GM23338 (cell line): ENCODE data around the gene DHX36. TPM values are rescaled to one million over a fixed set of nuclear protein-coding genes. Genes with fewer than 3 reads are reported as not detected.

Source experiments
- ATAC-seq: fragments of 200-7000 bp; cut with Tn5 transposase; 3 replicates; pipeline ENCODE4 v1.9.1; 2020
- DNase-seq: peaks from one replicate; pipeline ENCODE4 v3.0.0-alpha.2; 2015; ENCODE audit warnings: low spot score
- H2AFZ ChIP-seq: fragments of 200-600 bp; sonication (generic); 2 replicates; pipeline ENCODE4 v1.8.0; 2016; ENCODE audit warnings: antibody characterized with exemption, mild to moderate bottlenecking, moderate library complexity
- H3F3A ChIP-seq: fragments of 200-600 bp; sonication (generic); replicated peaks from 2 replicates; pipeline ENCODE4 v1.8.0; 2017; ENCODE audit warnings: antibody characterized with exemption, mixed run types, low read depth
- H3K27ac ChIP-seq: fragments of 200-600 bp; sonication (generic); 2 replicates; pipeline ENCODE4 v1.6.1; 2016; ENCODE audit warnings: low read depth
- H3K27me3 ChIP-seq: fragments of 200-600 bp; sonication (generic); 2 replicates; pipeline ENCODE4 v1.8.0; 2016; ENCODE audit warnings: mild to moderate bottlenecking, mixed run types, moderate library complexity; ENCODE audit not compliant: insufficient read depth
- H3K36me3 ChIP-seq: fragments of 200-600 bp; sonication (generic); 2 replicates; pipeline ENCODE4 v1.8.0; 2016; ENCODE audit warnings: mild to moderate bottlenecking; ENCODE audit not compliant: insufficient read depth
- H3K4me1 ChIP-seq: fragments of 200-600 bp; sonication (generic); 2 replicates; pipeline ENCODE4 v1.8.0; 2016; ENCODE audit warnings: mild to moderate bottlenecking, moderate library complexity; ENCODE audit not compliant: insufficient read depth
- H3K4me2 ChIP-seq: fragments of 200-600 bp; sonication (generic); 2 replicates; pipeline ENCODE4 v1.7.1; 2017; ENCODE audit warnings: mixed run types
- H3K4me3 ChIP-seq: fragments of 200-600 bp; sonication (generic); 2 replicates; pipeline ENCODE4 v1.6.1; 2016; ENCODE audit warnings: mixed run types
- H3K79me2 ChIP-seq: fragments of 200-600 bp; sonication (generic); replicated peaks from 2 replicates; pipeline ENCODE4 v1.8.0; 2017; ENCODE audit warnings: mild to moderate bottlenecking; ENCODE audit not compliant: insufficient read depth
- H3K9me2 ChIP-seq: fragments of 200-600 bp; sonication (generic); 2 replicates; pipeline ENCODE4 v1.8.0; 2017; ENCODE audit not compliant: insufficient read depth
- H4K20me1 ChIP-seq: fragments of 200-600 bp; sonication (generic); replicated peaks from 2 replicates; pipeline ENCODE4 v1.8.0; 2017; ENCODE audit warnings: mild to moderate bottlenecking; ENCODE audit not compliant: insufficient read depth
- H3K27ac Mint-ChIP-seq: 2 replicates; pipeline ENCODE4 v1.8.0; 2020; ENCODE audit warnings: inconsistent platforms, mild to moderate bottlenecking, moderate library complexity, mixed read lengths
- H3K27me3 Mint-ChIP-seq: 3 replicates; pipeline ENCODE4 v1.8.0; 2022; ENCODE audit warnings: low read depth, mild to moderate bottlenecking, moderate library complexity, mixed read lengths, inconsistent platforms; ENCODE audit not compliant: insufficient read depth, poor library complexity
- H3K36me3 Mint-ChIP-seq: 3 replicates; pipeline ENCODE4 v1.8.0; 2021; ENCODE audit warnings: low read depth, mild to moderate bottlenecking, inconsistent platforms, moderate library complexity, mixed read lengths
- H3K4me1 Mint-ChIP-seq: 3 replicates; pipeline ENCODE4 v1.8.0; 2020; ENCODE audit warnings: mild to moderate bottlenecking, inconsistent platforms, mixed read lengths
- H3K4me3 Mint-ChIP-seq: 3 replicates; pipeline ENCODE4 v1.8.0; 2021; ENCODE audit warnings: moderate library complexity, mild to moderate bottlenecking, inconsistent platforms, mixed read lengths
- H3K9me3 Mint-ChIP-seq: 3 replicates; pipeline ENCODE4 v1.8.0; 2020; ENCODE audit warnings: moderate library complexity, mild to moderate bottlenecking, inconsistent platforms, mixed read lengths
- CREB1 ChIP-seq: fragments of 250-450 bp; sonication (Bioruptor Pico); IDR thresholded peaks from 2 replicates; pipeline ENCODE4 v1.5.0; 2020; ENCODE audit warnings: low read depth, mild to moderate bottlenecking, moderate library complexity
- CTCF ChIP-seq, 2 experiments: fragments of 200-600 bp in 1 of 2; sonication (generic) in 1 of 2; conservative IDR thresholded peaks; 2 replicates each; pipeline versions ENCODE4 v1.5.1 to v1.6.1; 2016 to 2017; ENCODE audit warnings: antibody characterized with exemption in 2 of 2, low read depth in 2 of 2, mild to moderate bottlenecking in 2 of 2, moderate library complexity in 1 of 2
- ETS1 ChIP-seq: IDR thresholded peaks from 2 replicates; pipeline ENCODE4 v1.6.1; 2016; ENCODE audit warnings: antibody characterized with exemption
- EZH2 ChIP-seq: fragments of 200-600 bp; sonication (generic); IDR thresholded peaks from one replicate; pipeline ENCODE4 v1.8.0; 2017; ENCODE audit warnings: antibody characterized with exemption, mild to moderate bottlenecking, low read depth; ENCODE audit not compliant: unreplicated experiment
- EZH2phosphoT487 ChIP-seq: fragments of 200-600 bp; sonication (generic); IDR thresholded peaks from one replicate; pipeline ENCODE4 v1.8.1; 2018; ENCODE audit warnings: antibody characterized with exemption; ENCODE audit not compliant: unreplicated experiment
- JUNB ChIP-seq: IDR thresholded peaks from one replicate; pipeline ENCODE4 v1.6.1; 2016; ENCODE audit warnings: antibody characterized with exemption; ENCODE audit not compliant: unreplicated experiment
- NANOG ChIP-seq: IDR thresholded peaks from 2 replicates; pipeline ENCODE4 v1.6.1; 2016; ENCODE audit warnings: antibody characterized with exemption, borderline replicate concordance
- REST ChIP-seq: IDR thresholded peaks from one replicate; pipeline ENCODE4 v1.6.1; 2018; ENCODE audit warnings: antibody characterized with exemption; ENCODE audit not compliant: unreplicated experiment
- STAT1 ChIP-seq: IDR thresholded peaks from one replicate; pipeline ENCODE4 v1.6.1; 2016; ENCODE audit warnings: antibody characterized with exemption; ENCODE audit not compliant: unreplicated experiment
- ZNF114 ChIP-seq: fragments of 250-450 bp; sonication (Bioruptor Pico); IDR thresholded peaks from 2 replicates; pipeline ENCODE4 v1.5.0; 2020; ENCODE audit warnings: mild to moderate bottlenecking, moderate library complexity
- ZNF462 ChIP-seq: fragments of 250-450 bp; sonication (Bioruptor Pico); IDR thresholded peaks from 2 replicates; pipeline ENCODE4 v1.5.0; 2020; ENCODE audit warnings: mild to moderate bottlenecking, moderate library complexity
- polyA plus RNA-seq: library from polyadenylated mRNA; unstranded; fragments of >200 nt; fragmentation: Nextera tagmentation; extraction: Ambion mirVana; gene quantifications from 2 replicates; pipeline ENCODE4 v1.2.1, GENCODE V29; 2016
- total RNA-seq: library from RNA; depleted of rRNA; stranded (reverse); fragments of >200 nt; shearing (Covaris generic); gene quantifications from 2 replicates; pipeline ENCODE4 v1.2.3, GENCODE V29; 2014

DHX36 gene
- total and polyA plus RNA-seq, 2 experiments from 2014 or later, result 103 to 110 TPM

- no peak for TF ChIP-seq ZNF462 (CRISPR knock-in tag)
These were observed at the start of gene DHX36 (continued) for GRCh38 chr3:154323891-154324738.

- no peak for DNase-seq
- Mint-ChIP-seq H3K4me1 (no peaks in the 10 kb centered on the region), H3K36me3 (peaks cover 12% of the 10 kb centered on the region; the same call in 2 of the 3 replicates), H3K27me3 (peaks cover 5% of the 10 kb centered on the region), H3K9me3 (peaks cover 20% of the 10 kb centered on the region), H3K4me3 (no peak overlapping the region), H3K27ac (no peak overlapping the region)
- ATAC-seq, result no peak
- Histone ChIP-seq H3K79me2 (no peaks in the 10 kb centered on the region), H3K27me3 (no peaks in the 10 kb centered on the region), H3K36me3 (no peaks in the 10 kb centered on the region), H4K20me1 (no peaks in the 10 kb centered on the region), H3F3A (no peaks in the 10 kb centered on the region), H3K9me2 (peaks cover 9% of the 10 kb centered on the region; the same call in 1 of the 2 replicates), H3K4me3 (no peak overlapping the region), H3K4me2 (no peak overlapping the region), H3K4me1 (no peaks in the 10 kb centered on the region), H2AFZ (no peak overlapping the region), H3K27ac (no peak overlapping the region)
- TF ChIP-seq CTCF (conservative IDR thresholded peaks at IDR 0.05; ENCODE audit: low read depth in 2 of 2), result no peak
- no peak for TF ChIP-seq CREB1 (CRISPR knock-in tag)
- no peak for TF ChIP-seq ZNF114 (CRISPR knock-in tag)
- no peak for TF ChIP-seq EZH2phosphoT487
- TF ChIP-seq REST, result no peak
- no peak for TF ChIP-seq ETS1
- TF ChIP-seq STAT1, result no peak
- no peak for TF ChIP-seq NANOG
- TF ChIP-seq EZH2, result no peak
- no peak for TF ChIP-seq JUNB
These were observed 42.9 kb upstream of the DHX36 start for GRCh38 chr3:154367221-154367620.
